ENCODE results near the gene PTEN.

The PTEN gene

DNA sequence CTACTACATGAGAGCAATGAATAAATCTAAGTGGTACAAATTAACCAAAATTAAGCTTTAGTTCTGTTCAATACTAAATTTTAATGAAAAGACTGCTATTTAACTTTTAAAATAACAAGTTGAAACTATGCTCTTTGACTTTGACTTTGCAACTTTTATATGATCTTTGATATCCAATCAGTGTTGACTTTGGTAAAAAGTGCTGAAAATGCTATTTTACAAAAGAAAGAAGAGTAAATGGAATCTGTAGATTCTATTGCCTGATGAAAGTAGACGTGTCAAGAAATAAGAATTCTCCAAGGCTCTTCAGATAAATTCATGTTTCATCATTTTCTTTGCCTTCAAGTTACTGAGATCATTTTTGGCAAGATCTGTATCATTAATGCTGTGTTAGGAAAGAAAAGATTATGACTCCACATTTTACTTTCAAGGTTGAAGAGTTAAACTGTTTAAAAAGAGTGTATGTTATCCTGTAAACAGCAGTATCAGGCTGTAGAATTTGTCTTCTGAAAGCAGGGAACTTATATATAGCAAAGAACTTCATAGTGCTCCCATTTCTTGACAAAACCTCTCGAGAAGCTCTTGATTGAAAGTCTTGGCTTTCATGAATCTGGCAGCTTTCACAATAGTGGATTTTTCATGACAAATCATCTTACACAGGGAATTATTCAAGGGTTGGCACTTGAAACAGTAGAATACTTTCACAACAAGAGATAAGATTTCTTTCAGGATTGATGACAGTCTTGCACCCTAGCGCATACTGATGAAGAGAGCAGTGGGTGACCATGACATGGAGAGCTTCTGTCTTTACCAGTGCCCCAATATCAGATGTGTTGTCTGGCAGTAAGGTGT lies 72.1 kb downstream of the PTEN start:
- Histone ChIP-seq H3K27ac (ENCODE audit: insufficient read depth, low read depth, low read length, poor library complexity, severe bottlenecking) (no peak overlapping the region), H3K27me3 (ENCODE audit: control insufficient read depth, insufficient read depth, low read length, poor library complexity, severe bottlenecking) (no peaks in the 10 kb centered on the region), H3K9me3 (ENCODE audit: control insufficient read depth, low read length) (no peaks in the 10 kb centered on the region), H3K4me1 (ENCODE audit: control insufficient read depth, insufficient read depth, low read length) (no peaks in the 10 kb centered on the region), H3K36me3 (ENCODE audit: control insufficient read depth, insufficient read depth, low read length) (peaks cover 4% of the 10 kb centered on the region), H3K4me3 (ENCODE audit: insufficient read depth, low read depth, low read length) (no peak overlapping the region)
- 90 to 91% methylated on average over 2 to 3 of the region's 3 CpGs for WGBS, 2 experiments

DNA sequence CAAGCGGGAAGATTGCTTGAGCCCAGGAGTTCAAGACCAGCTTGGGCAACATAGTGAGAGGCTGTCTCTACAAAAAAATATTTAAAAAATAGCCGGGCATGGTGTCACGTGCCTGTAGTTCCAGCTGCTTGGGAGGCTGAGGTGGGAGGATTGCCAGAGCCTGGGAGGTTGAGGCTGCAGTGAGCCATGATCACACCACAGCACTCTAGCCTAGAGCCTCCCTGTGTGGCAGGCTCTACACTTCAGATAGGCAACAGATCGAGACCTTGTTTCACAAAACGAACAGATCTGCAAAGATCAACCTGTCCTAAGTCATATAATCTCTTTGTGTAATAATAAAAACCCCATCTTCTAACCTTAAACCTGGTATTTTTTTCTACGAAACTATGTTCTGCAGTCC lies 76.8 kb downstream of the PTEN start:
- no peaks in the 10 kb centered on the region for H3K27me3 ChIP-seq (ENCODE audit: control insufficient read depth, insufficient read depth, low read length, poor library complexity, severe bottlenecking)
- H3K9me3 ChIP-seq (ENCODE audit: control insufficient read depth, low read length): no peaks in the 10 kb centered on the region
- H3K4me1 ChIP-seq (ENCODE audit: control insufficient read depth, insufficient read depth, low read length): no peaks in the 10 kb centered on the region
- 93 to 98% methylated on average over 5 of the region's 6 CpGs for WGBS, 2 experiments
- no peak overlapping the region for H3K4me3 ChIP-seq (ENCODE audit: insufficient read depth, low read depth, low read length)
- peaks cover 2% of the 10 kb centered on the region for H3K36me3 ChIP-seq (ENCODE audit: control insufficient read depth, insufficient read depth, low read length)
- H3K27ac ChIP-seq (ENCODE audit: insufficient read depth, low read depth, low read length, poor library complexity, severe bottlenecking): no peak overlapping the region

DNA sequence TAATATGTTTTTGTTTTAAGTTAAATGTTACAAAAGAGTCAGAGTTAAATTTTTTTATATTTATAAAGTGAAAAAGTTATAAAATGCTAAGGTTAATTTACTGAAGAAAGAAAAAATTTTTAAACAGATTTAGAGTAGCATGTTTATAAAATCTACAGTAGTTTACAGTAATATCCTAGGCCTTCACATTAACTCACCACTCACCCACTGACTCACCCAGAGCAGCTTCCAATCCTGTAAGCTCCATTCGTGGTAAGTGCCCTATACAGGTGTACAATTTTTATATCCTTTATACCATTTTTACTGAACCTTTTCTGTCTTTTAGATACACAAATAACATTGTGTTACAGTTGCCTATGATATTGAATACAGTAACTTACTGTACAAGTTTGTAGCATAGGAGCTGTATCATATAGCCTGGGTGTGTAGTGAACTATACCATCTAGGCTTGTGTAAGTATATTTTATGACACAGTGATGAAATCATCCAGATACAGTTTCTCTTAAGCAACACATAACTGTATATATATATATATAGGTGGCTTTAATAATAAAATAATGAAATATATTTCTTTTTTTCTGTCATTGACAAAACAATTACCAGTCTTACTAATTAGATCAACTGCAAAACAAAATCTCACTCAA lies 79.6 kb downstream of the PTEN start:
- Histone ChIP-seq H3K4me1 (ENCODE audit: control insufficient read depth, insufficient read depth, low read length) (no peaks in the 10 kb centered on the region), H3K36me3 (ENCODE audit: control insufficient read depth, insufficient read depth, low read length) (peaks cover 2% of the 10 kb centered on the region), H3K27ac (ENCODE audit: insufficient read depth, low read depth, low read length, poor library complexity, severe bottlenecking) (no peak overlapping the region), H3K9me3 (ENCODE audit: control insufficient read depth, low read length) (no peaks in the 10 kb centered on the region), H3K4me3 (ENCODE audit: insufficient read depth, low read depth, low read length) (no peak overlapping the region), H3K27me3 (ENCODE audit: control insufficient read depth, insufficient read depth, low read length, poor library complexity, severe bottlenecking) (no peaks in the 10 kb centered on the region)
- WGBS, 2 experiments: 100% methylated on average over 1 of the region's 1 CpG

DNA sequence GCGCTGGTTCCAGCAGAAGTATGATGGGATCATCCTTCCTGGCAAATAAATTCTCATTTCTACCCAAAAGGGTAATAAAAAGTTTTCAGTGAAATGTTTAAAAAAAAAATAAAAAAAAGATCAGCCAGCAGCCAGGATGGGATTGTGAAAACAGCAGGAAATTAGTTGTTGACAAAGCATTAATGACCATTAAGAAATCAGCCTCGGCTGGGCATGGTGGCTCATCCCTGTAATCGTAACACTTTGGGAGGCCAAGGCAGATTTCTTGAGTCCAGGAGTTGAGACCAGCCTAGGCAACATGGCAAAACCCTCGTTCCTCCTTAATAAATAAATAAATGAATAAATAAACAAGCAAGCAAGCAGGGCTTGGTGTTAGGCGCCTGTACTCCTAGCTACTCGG lies 82.6 kb downstream of the PTEN start:
- Histone ChIP-seq H3K4me3 (ENCODE audit: insufficient read depth, low read depth, low read length) (no peak overlapping the region), H3K27me3 (ENCODE audit: control insufficient read depth, insufficient read depth, low read length, poor library complexity, severe bottlenecking) (no peaks in the 10 kb centered on the region), H3K4me1 (ENCODE audit: control insufficient read depth, insufficient read depth, low read length) (no peaks in the 10 kb centered on the region), H3K27ac (ENCODE audit: insufficient read depth, low read depth, low read length, poor library complexity, severe bottlenecking) (no peak overlapping the region), H3K36me3 (ENCODE audit: control insufficient read depth, insufficient read depth, low read length) (peaks cover 2% of the 10 kb centered on the region), H3K9me3 (ENCODE audit: control insufficient read depth, low read length) (no peaks in the 10 kb centered on the region)
- 92 to 99% methylated on average over 5 to 6 of the region's 6 CpGs for WGBS, 2 experiments

DNA sequence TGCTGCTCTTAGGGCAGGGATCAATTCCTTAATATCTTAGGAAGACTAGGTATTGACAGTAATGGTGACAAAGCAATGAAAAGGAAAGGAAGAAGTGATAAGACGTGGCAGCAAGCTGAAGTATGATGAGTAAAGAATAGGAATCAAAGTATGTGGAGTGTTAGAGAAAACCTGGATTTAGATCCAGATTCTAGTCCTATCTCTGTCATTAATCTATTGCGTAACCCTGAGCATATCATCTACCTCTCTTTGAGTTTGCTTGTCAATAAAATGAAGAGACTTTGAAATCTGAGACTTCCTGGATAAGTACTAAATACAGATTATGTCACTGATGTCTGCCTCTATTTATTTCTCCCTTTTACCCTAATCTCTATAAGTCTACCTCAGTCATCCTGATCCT lies 89.2 kb downstream of the PTEN start:
- no peak overlapping the region for H3K27ac ChIP-seq (ENCODE audit: insufficient read depth, low read depth, low read length, poor library complexity, severe bottlenecking)
- no peaks in the 10 kb centered on the region for H3K27me3 ChIP-seq (ENCODE audit: control insufficient read depth, insufficient read depth, low read length, poor library complexity, severe bottlenecking)
- 45 to 50% methylated on average over 2 of the region's 2 CpGs for WGBS, 2 experiments
- H3K4me3 ChIP-seq (ENCODE audit: insufficient read depth, low read depth, low read length): no peak overlapping the region
- H3K4me1 ChIP-seq (ENCODE audit: control insufficient read depth, insufficient read depth, low read length): no peaks in the 10 kb centered on the region
- H3K9me3 ChIP-seq (ENCODE audit: control insufficient read depth, low read length): no peaks in the 10 kb centered on the region
- peaks cover 4% of the 10 kb centered on the region for H3K36me3 ChIP-seq (ENCODE audit: control insufficient read depth, insufficient read depth, low read length)

DNA sequence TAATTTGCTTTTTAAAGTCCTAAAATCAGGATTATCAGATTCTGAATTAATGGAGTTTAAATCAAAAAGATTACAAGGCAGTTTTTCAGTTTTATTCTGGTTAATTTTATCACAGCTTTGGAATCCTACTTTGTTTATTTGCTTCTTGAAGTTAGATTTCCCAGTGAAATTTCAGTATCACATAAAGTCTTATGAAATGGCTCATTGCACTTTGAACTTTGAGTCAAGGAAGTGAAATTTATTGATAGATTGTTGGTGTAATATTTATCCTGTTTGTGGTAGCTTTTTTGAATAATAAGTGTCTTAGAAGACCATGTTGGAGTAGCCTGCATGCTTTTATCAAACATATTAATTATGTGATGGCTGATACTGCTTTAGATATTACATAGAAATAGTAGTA lies 92.6 kb downstream of the PTEN start:
- Histone ChIP-seq H3K9me3 (ENCODE audit: control insufficient read depth, low read length) (no peaks in the 10 kb centered on the region), H3K36me3 (ENCODE audit: control insufficient read depth, insufficient read depth, low read length) (peaks cover 4% of the 10 kb centered on the region), H3K4me3 (ENCODE audit: insufficient read depth, low read depth, low read length) (no peak overlapping the region), H3K4me1 (ENCODE audit: control insufficient read depth, insufficient read depth, low read length) (no peaks in the 10 kb centered on the region), H3K27me3 (ENCODE audit: control insufficient read depth, insufficient read depth, low read length, poor library complexity, severe bottlenecking) (no peaks in the 10 kb centered on the region), H3K27ac (ENCODE audit: insufficient read depth, low read depth, low read length, poor library complexity, severe bottlenecking) (no peak overlapping the region)

DNA sequence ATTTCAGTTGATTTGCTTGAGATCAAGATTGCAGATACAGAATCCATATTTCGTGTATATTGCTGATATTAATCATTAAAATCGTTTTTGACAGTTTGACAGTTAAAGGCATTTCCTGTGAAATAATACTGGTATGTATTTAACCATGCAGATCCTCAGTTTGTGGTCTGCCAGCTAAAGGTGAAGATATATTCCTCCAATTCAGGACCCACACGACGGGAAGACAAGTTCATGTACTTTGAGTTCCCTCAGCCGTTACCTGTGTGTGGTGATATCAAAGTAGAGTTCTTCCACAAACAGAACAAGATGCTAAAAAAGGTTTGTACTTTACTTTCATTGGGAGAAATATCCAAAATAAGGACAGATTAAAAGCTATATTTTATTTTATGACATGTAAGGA lies 94.3 kb downstream of the PTEN start:
- Histone ChIP-seq H3K27me3 (ENCODE audit: control insufficient read depth, insufficient read depth, low read length, poor library complexity, severe bottlenecking) (no peaks in the 10 kb centered on the region), H3K36me3 (ENCODE audit: control insufficient read depth, insufficient read depth, low read length) (peaks cover 4% of the 10 kb centered on the region)
- 99 to 100% methylated on average over 5 of the region's 5 CpGs for WGBS, 2 experiments

DNA sequence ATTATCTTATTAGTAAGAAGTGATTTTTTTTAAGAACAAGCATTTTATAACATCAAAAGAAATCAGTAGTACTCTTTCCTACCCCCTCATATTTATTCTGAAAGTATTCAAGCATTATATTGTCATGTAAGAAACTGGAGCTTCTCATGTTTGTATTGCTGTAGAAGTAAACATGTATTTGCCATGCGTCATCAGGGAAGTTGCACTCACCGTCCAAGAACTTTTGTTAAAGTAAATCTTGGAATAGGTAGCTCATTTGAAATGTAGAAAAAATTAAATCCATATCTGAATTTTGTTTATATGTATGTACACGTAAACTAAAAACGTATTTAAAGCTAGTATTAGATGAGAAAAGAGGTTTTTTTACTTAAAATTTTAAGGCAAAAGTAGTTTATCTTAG lies 96.8 kb downstream of the PTEN start:
- H3K27ac ChIP-seq (ENCODE audit: insufficient read depth, low read depth, low read length, poor library complexity, severe bottlenecking): no peak overlapping the region
- no peak overlapping the region for H3K4me3 ChIP-seq (ENCODE audit: insufficient read depth, low read depth, low read length)
- no peaks in the 10 kb centered on the region for H3K9me3 ChIP-seq (ENCODE audit: control insufficient read depth, low read length)
- WGBS, 2 experiments: 98 to 100% methylated on average over 4 of the region's 4 CpGs
- H3K27me3 ChIP-seq (ENCODE audit: control insufficient read depth, insufficient read depth, low read length, poor library complexity, severe bottlenecking): no peaks in the 10 kb centered on the region
- H3K36me3 ChIP-seq (ENCODE audit: control insufficient read depth, insufficient read depth, low read length): peaks cover 10% of the 10 kb centered on the region
- no peaks in the 10 kb centered on the region for H3K4me1 ChIP-seq (ENCODE audit: control insufficient read depth, insufficient read depth, low read length)

More for the DNA sequence above, 94.3 kb downstream of the PTEN start:
- Histone ChIP-seq H3K9me3 (ENCODE audit: control insufficient read depth, low read length) (no peaks in the 10 kb centered on the region), H3K4me3 (ENCODE audit: insufficient read depth, low read depth, low read length) (no peak overlapping the region), H3K4me1 (ENCODE audit: control insufficient read depth, insufficient read depth, low read length) (no peaks in the 10 kb centered on the region), H3K27ac (ENCODE audit: insufficient read depth, low read depth, low read length, poor library complexity, severe bottlenecking) (no peak overlapping the region)

DNA sequence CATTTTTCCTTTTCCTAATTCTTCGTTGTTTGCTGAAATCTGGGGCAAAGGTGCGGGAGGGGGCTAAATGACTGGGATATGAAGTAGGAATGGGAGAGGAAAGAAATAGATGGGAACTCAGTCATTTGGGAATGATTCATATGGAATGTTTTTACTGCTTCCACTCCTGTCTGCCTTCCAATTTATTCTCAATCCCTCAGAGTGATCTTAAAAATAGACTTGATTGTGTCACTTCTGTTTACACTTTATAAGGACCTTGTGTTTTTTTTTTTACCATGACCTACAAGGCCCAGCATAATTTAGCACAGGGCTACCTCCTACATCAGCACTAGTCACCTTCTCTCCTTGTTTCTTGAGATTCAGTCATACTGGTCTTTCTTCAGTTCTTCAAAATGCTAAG lies 97.9 kb downstream of the PTEN start:
- Histone ChIP-seq H3K36me3 (ENCODE audit: control insufficient read depth, insufficient read depth, low read length) (peaks cover 10% of the 10 kb centered on the region), H3K27me3 (ENCODE audit: control insufficient read depth, insufficient read depth, low read length, poor library complexity, severe bottlenecking) (no peaks in the 10 kb centered on the region), H3K4me1 (ENCODE audit: control insufficient read depth, insufficient read depth, low read length) (no peaks in the 10 kb centered on the region), H3K4me3 (ENCODE audit: insufficient read depth, low read depth, low read length) (no peak overlapping the region), H3K9me3 (ENCODE audit: control insufficient read depth, low read length) (no peaks in the 10 kb centered on the region), H3K27ac (ENCODE audit: insufficient read depth, low read depth, low read length, poor library complexity, severe bottlenecking) (no peak overlapping the region)
- WGBS, 2 experiments: 48 to 50% methylated on average over 2 of the region's 2 CpGs

DNA sequence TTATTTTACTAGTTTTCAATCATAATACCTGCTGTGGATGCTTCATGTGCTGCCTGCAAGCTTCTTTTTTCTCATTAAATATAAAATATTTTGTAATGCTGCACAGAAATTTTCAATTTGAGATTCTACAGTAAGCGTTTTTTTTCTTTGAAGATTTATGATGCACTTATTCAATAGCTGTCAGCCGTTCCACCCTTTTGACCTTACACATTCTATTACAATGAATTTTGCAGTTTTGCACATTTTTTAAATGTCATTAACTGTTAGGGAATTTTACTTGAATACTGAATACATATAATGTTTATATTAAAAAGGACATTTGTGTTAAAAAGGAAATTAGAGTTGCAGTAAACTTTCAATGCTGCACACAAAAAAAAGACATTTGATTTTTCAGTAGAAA lies 103.0 kb downstream of the PTEN start:
- Histone ChIP-seq H3K27ac (ENCODE audit: insufficient read depth, low read depth, low read length, poor library complexity, severe bottlenecking) (no peak overlapping the region), H3K9me3 (ENCODE audit: control insufficient read depth, low read length) (no peaks in the 10 kb centered on the region), H3K4me3 (ENCODE audit: insufficient read depth, low read depth, low read length) (no peak overlapping the region), H3K27me3 (ENCODE audit: control insufficient read depth, insufficient read depth, low read length, poor library complexity, severe bottlenecking) (no peaks in the 10 kb centered on the region), H3K36me3 (ENCODE audit: control insufficient read depth, insufficient read depth, low read length) (peaks cover 10% of the 10 kb centered on the region), H3K4me1 (ENCODE audit: control insufficient read depth, insufficient read depth, low read length) (no peaks in the 10 kb centered on the region)
- WGBS, 2 experiments: 100% methylated on average over 2 of the region's 2 CpGs; no CpG with 5 or more reads in 1 of the 2 experiments

All from ectodermal cell (in vitro differentiated cells).